GM21576 (cell line): Measurements from ENCODE around the gene UAP1L1.

Source experiments
- ATAC-seq: cut with Tn5 transposase; IDR thresholded peaks from one replicate; pipeline ENCODE4 v1.9.1; 2021; ENCODE audit warnings: mild to moderate bottlenecking, moderate library complexity; ENCODE audit not compliant: unreplicated experiment

Gene UAP1L1

DNA sequence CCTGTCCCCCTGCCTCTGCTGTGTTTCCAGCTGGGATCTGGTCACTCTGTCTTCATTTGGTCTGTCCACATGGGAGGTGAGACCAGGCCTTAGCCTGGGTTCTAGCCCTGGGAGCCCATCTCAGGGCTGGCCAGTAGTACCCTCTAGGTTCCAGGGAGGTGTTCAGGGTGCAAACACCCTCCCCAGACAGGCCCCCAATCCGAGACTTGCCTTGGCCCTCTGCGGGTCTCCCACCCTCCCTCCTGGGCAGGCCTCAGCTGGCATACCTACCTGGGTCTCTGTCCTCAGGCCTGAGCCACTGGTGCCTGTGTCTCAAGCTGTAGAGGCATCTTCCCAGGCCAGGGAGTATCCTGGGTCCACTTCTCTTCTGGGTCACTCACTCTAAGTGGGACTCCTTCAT lies 6.0 kb upstream of the UAP1L1 start:
- no peak for ATAC-seq

DNA sequence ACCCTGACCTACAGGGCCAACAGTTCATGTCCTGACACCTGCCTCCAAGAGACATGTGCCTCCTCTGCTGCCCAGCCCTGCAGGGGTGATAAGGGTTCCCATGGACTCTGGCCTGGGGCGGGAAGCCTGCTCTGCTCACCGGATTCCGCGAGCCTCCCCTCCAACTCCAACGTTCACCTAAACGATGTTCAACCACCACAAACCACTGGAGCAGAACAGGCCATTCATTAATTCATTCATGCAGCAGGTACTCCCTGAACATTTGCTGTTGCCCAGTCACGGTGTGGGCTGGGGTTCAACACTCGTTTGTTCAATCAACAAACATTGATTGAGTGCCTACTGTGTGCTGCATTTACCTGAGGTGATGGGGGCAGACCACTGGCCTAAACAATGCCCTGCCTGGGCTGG lies 3.3 kb upstream of the UAP1L1 start:
- ATAC-seq: no peak

DNA sequence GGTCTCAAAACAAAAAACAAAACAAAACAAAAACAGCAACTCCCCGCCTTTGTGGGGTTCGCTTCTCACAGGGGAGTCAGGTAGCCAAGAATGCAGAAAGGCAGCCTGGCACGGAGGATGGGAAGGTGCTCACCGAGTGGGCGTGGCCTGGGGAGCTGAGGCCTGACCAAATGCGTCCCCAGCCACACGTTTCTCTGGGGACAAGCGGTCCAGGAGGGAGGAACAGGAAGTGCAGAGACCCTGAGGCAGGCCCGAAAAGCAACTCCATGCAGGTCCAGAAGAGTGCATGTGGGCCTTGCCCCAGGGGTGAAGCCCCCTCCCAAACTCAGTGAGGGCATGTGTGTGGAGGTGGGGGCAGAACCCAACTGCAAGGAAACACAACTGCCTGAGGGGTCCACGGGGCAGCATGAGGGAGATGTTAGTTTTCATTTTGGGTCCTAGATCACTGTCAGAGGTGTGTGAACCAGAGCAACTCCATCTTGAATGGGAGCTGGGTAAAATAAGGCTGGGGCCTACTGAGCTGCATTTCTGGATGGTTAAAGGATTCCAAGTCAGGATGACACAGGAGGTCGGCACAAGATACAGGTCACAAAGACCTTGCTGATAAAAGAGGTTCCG lies 2.6 kb upstream of the UAP1L1 start:
- ATAC-seq: no peak

GRCh38 chr9:137075275-137075775 lies 2.0 kb upstream of the UAP1L1 start:
- ATAC-seq: no peak

GRCh38 chr9:137076636-137077009 lies 694 bp upstream of the UAP1L1 start:
- ATAC-seq: no peak

GRCh38 chr9:137077758-137078693 lies 709 bp downstream of the UAP1L1 start:
- ATAC-seq: peak; percentile 11

DNA sequence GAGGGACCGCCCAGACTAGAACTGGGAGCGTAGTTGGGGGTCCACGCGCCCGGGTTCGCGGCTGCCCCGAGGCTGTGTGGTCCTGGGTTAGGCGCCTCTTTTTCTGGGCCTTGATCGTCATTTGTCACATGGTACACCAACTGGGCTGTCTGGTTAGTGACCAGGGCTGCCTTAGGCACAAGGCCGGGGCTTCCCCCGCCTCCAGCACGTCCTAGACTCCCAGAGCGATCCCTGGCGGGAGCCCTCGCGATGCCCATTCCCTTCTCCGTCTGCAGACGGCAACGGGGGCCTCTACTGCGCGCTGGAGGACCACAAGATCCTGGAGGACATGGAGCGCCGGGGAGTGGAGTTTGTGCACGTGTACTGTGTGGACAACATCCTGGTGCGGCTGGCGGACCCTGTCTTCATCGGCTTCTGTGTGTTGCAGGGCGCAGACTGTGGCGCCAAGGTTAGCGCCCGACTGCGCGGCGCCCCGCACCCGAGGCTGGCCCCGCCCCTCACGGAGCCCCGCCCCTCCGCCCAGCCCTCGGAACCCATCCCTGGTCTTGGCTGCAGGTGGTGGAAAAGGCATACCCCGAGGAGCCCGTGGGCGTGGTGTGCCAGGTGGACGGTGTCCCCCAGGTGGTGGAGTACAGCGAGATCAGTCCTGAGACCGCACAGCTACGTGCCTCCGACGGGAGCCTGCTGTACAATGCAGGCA lies 1.5 kb downstream of the UAP1L1 start:
- ATAC-seq: no peak

DNA sequence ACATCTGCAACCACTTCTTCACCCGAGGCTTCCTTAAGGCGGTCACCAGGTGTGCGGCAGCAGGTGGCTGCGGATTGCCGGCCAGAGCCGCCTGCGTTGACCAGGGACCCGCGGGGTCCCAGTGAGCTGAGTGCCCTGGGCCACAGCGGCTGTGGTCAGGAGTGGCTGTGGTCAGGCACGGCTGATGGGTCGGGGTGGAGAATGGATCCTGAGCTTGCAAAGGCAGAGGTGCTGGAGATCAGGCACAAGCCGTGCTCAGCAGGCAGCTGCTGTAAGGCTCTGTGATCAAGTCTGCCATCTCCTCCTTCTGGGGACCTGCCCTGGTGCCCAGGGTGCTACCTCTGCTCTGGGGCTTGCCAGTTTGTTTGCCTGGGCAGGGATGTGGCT lies 2.1 kb downstream of the UAP1L1 start:
- no peak for ATAC-seq

- no peak for ATAC-seq
These were observed 3.2 kb downstream of the UAP1L1 start for GRCh38 chr9:137080260-137081122.

- no peak for ATAC-seq
These were observed 5.1 kb downstream of the UAP1L1 start for GRCh38 chr9:137082222-137082924.

DNA sequence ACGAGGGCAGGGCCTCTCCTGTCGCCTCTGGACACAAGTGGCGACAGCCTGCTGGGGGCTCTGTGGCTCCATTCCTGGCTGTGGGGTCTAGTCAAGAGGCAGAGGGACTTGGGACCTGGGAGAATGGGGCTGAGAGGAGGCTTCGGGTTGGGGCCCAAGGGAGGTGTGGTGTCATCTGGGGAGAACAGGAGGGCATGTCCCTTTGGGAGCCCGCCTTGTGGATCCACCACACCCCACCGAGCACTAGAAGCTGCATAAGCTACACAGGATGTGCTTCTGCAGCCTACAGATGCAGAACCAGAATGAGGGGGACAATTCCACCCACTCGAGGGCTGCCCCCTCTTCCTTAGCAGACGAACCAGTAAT lies 5.6 kb downstream of the UAP1L1 start:
- ATAC-seq: no peak

DNA sequence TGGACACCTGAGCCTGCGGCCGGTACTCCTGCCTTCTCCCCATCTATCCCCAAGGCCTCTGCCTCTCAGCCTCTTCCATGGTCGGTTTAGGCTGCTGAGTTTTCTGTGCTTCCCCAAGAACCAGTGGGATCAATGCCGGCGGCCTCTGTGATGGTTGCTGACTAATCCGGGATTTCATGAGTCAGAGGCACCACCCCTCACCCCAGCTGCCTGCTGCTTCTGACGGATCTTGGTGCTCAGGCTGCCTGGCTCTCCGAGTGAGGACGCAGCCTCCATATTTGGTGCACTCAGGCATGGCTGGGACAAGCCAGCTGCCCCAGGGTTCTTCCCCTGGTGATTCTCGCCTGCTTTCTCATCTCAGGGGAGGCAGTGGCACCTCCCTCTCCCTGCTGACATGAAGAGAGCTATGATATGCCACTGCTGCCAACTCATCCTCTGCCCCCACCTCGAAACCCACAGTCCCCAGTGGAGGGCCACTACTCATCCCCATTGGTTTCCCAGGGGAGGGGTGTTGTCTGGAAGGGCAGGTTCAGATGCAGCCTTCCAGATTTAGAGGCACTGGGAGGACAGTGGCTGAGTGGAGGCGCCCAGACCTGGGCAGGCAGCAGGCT lies 6.2 kb downstream of the UAP1L1 start:
- ATAC-seq: no peak

DNA sequence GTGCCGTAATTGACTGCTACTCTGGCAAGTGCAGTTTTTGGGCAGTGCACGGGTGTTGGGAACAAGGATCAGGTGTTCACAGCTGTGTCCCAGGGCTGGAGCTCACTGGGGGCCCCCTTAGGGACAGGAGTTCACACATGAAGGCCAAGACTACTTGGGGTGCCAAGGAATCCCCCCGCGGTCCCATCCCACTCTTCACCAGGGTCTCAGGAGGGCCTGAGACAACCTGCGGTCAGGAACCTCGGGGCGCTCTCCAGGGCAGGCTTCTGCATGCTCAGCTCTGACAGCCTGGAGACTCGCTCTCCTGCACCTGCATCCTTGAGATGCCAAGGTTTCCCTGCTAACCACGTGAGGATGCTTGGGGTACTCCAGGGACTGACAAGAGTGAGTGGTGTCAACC lies 7.2 kb downstream of the UAP1L1 start:
- ATAC-seq: no peak

- ATAC-seq: peak; percentile 2
These were observed 8.7 kb downstream of the UAP1L1 start for GRCh38 chr9:137085920-137086530.

DNA sequence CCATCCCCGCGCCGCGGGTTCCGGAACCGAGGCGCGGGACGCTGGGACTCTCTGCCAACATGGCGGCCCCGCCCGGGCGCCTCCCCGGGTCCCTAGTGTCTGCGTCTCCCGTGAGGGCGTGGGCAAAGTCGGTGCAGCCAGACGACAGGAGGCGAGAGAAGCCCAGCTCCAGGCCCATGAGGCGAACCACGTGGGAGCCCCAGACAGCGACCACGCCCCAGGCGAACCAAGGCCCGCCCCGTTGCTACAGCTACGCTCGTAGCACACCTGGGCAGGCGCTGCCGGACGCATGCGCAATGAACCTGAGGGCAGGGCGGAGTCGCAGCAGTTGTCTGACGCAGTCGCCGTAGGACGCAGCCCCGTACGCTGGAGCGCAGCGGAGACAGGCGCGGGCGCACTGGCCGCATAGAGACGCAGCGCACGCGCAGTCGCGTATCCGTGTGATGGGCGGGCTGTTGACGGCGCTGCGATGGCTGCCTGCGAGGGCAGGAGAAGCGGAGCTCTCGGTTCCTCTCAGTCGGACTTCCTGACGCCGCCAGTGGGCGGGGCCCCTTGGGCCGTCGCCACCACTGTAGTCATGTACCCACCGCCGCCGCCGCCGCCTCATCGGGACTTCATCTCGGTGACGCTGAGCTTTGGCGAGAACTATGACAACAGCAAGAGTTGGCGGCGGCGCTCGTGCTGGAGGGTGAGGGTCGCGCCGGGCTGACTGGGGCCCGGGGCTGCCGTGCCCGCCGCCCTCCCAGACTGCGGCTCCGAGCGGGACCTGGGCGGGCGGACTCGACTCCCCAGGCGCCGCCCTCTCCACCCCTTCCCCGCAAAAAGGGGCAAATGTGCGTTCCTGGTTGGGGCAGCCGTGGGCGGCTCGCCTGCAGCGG lies 9.5 kb downstream of the UAP1L1 start, which contains the start of gene MAN1B1:
Gene MAN1B1, plus strand, starts transcription at position 455 of the 878 bp plus-strand sequence. Its CDS starts 15 bp downstream, at position 470.
- ATAC-seq: peak; percentile 67

DNA sequence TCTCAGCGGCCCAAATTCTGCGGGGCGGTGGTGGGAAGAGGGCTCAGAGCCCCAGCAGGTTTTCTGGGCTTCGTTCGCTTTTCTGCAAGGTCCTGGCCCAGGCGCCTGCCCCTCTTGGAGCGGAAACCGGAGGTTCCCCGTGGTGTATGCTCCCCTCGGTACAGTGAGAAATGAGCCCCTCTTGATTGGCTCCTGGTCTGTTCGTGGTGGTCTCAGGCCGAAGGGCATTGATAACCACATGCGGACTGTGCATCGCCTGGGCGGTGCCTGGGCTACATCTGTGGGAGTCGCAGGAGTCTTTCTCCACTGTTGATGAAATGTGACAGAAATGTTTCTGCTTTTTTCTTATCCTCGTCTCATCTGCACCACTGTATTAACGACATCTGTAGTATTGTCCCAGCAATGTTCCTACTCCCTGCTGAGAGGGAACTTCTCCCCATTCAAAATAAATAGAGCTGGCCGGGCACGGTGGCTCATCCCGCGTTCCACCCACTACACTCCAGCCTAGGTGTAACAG lies 10.2 kb downstream of the UAP1L1 start:
- no peak for ATAC-seq

DNA sequence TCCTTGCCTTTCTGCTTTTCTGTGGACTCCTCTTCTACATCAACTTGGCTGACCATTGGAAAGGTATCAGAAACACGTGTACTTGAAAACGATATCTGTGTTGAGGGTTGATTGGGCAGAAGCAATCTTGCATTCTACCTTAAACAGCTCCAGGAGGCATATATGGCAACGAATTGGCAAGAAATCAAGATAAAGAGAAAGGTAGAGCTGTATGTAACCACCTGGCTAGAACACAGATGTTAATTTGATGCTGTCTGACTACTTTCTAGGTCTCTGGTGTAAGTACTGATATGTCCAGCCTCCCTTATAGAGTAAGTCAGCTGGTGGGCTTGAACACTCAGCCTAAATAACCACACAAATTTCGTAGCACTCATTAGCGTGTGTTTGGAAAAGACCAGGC lies 10.8 kb downstream of the UAP1L1 start:
- ATAC-seq: no peak
